ENCODE data around the gene PACC1. TPM values are rescaled to one million over a fixed set of nuclear protein-coding genes. Genes with fewer than 3 reads are reported as not detected.
A peak's percentile ranks its signal among the peaks of the same experiment; 100 is the strongest.

The PACC1 gene
- total RNA-seq, 3 donors from 2014 or later (not counting 1 experiment from before 2014, with no cell fraction given), result 5.0 to 14.2 (median 11.4) TPM

GRCh38 chr1:212341090-212341489, 73.6 kb downstream of the PACC1 start:
- Histone ChIP-seq H3K27ac (ENCODE audit: low read length) (no peak overlapping the region), H3K27me3 (ENCODE audit: control insufficient read depth, insufficient read depth, low read length) (no peaks in the 10 kb centered on the region), H3K36me3 (ENCODE audit: control insufficient read depth, insufficient read depth, low read length) (peaks cover 35% of the 10 kb centered on the region), H3K4me1 (ENCODE audit: control insufficient read depth, insufficient read depth, low read length) (no peaks in the 10 kb centered on the region), H3K9me3 (ENCODE audit: control insufficient read depth, insufficient read depth, low read length) (no peaks in the 10 kb centered on the region), H3K4me3 (ENCODE audit: low read length) (no peak overlapping the region)
- no CpG with 5 or more reads among the region's 1 CpG for WGBS (ENCODE audit: insufficient coverage)
- DNase-seq, result no peak
- peak overlapping the region; percentile 51 to 56 for H3K27ac Mint-ChIP-seq
- ATAC-seq, result no peak
- no peaks in the 10 kb centered on the region for H3K27me3 Mint-ChIP-seq (ENCODE audit: low read depth in 2 of 2)
- TF ChIP-seq, protein P1, sequence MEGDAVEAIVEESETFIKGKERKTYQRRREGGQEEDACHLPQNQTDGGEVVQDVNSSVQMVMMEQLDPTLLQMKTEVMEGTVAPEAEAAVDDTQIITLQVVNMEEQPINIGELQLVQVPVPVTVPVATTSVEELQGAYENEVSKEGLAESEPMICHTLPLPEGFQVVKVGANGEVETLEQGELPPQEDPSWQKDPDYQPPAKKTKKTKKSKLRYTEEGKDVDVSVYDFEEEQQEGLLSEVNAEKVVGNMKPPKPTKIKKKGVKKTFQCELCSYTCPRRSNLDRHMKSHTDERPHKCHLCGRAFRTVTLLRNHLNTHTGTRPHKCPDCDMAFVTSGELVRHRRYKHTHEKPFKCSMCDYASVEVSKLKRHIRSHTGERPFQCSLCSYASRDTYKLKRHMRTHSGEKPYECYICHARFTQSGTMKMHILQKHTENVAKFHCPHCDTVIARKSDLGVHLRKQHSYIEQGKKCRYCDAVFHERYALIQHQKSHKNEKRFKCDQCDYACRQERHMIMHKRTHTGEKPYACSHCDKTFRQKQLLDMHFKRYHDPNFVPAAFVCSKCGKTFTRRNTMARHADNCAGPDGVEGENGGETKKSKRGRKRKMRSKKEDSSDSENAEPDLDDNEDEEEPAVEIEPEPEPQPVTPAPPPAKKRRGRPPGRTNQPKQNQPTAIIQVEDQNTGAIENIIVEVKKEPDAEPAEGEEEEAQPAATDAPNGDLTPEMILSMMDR (IDR thresholded peaks at IDR 0.05), result no peak
- no peaks in the 10 kb centered on the region for H3K9me3 Mint-ChIP-seq
- H3K36me3 Mint-ChIP-seq, result no peaks in the 10 kb centered on the region
- no peak overlapping the region for H3K4me3 Mint-ChIP-seq
- intact Hi-C loops (cut with micrococcal nuclease), result no loop called here
- H3K4me1 Mint-ChIP-seq, result peaks cover 18 to 25% of the 10 kb centered on the region in 2 donors

GRCh38 chr1:212329105-212329504, 85.6 kb downstream of the PACC1 start:
- H3K27me3 ChIP-seq (ENCODE audit: control insufficient read depth, insufficient read depth, low read length), result no peaks in the 10 kb centered on the region
- H3K4me3 Mint-ChIP-seq, result no peak overlapping the region
- intact Hi-C loops (cut with micrococcal nuclease), result no loop called here
- H3K36me3 Mint-ChIP-seq, result peaks cover 7% of the 10 kb centered on the region
- no peak overlapping the region for H3K27ac ChIP-seq (ENCODE audit: low read length)
- no peaks in the 10 kb centered on the region for H3K27me3 Mint-ChIP-seq (ENCODE audit: low read depth in 2 of 2)
- ATAC-seq (no peak), DNase-seq (no peak)
- H3K4me1 ChIP-seq (ENCODE audit: control insufficient read depth, insufficient read depth, low read length), result peaks cover 3% of the 10 kb centered on the region
- H3K27ac Mint-ChIP-seq, result no peak overlapping the region
- peaks cover 32% of the 10 kb centered on the region for H3K36me3 ChIP-seq (ENCODE audit: control insufficient read depth, insufficient read depth, low read length)
- TF ChIP-seq, protein P1 (IDR thresholded peaks at IDR 0.05), result no peak
- H3K9me3 ChIP-seq (ENCODE audit: control insufficient read depth, insufficient read depth, low read length), result no peaks in the 10 kb centered on the region
- no peak overlapping the region for H3K4me3 ChIP-seq (ENCODE audit: low read length)
- 100% methylated on average over 1 of the region's 2 CpGs for WGBS (ENCODE audit: insufficient coverage)
- H3K9me3 Mint-ChIP-seq, result no peaks in the 10 kb centered on the region
- H3K4me1 Mint-ChIP-seq, result peaks cover 28 to 42% of the 10 kb centered on the region in 2 donors

DNA sequence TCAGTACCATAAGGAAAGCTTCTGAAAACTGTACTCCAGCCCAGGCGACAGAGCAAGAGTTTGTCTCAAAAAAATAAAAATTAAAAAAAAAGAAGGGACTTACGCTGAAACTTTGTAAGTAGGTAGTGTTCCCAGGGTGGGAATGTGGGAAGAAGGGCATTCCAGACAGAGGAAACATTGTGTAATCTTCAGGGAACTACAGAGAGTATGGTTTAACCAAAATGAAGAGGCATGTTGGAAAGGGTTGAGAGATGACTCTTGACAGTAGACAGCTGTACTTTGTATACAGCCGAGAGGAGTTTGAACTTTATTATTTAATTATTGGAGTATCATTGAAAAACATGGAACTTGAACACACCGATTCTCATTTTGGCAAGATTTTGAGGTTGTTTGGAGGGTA, 86.4 kb downstream of the PACC1 start:
- no peaks in the 10 kb centered on the region for H3K27me3 Mint-ChIP-seq (ENCODE audit: low read depth in 2 of 2)
- H3K4me3 Mint-ChIP-seq, result no peak overlapping the region
- H3K36me3 ChIP-seq (ENCODE audit: control insufficient read depth, insufficient read depth, low read length), result peaks cover 24% of the 10 kb centered on the region
- no peaks in the 10 kb centered on the region for H3K9me3 ChIP-seq (ENCODE audit: control insufficient read depth, insufficient read depth, low read length)
- H3K4me1 Mint-ChIP-seq, result peaks cover 29 to 44% of the 10 kb centered on the region in 2 donors
- H3K27ac ChIP-seq (ENCODE audit: low read length), result no peak overlapping the region
- ATAC-seq (no peak), DNase-seq (no peak)
- no peaks in the 10 kb centered on the region for H3K27me3 ChIP-seq (ENCODE audit: control insufficient read depth, insufficient read depth, low read length)
- peak overlapping the region; percentile 3 to 79 for H3K27ac Mint-ChIP-seq
- H3K9me3 Mint-ChIP-seq, result no peaks in the 10 kb centered on the region
- H3K36me3 Mint-ChIP-seq, result no peaks in the 10 kb centered on the region
- TF ChIP-seq, protein P1 (IDR thresholded peaks at IDR 0.05), result no peak
- WGBS (ENCODE audit: insufficient coverage), result 98% methylated on average over 4 of the region's 4 CpGs
- peaks cover 3% of the 10 kb centered on the region for H3K4me1 ChIP-seq (ENCODE audit: control insufficient read depth, insufficient read depth, low read length)
- intact Hi-C loops (cut with micrococcal nuclease), result no loop called here
- no peak overlapping the region for H3K4me3 ChIP-seq (ENCODE audit: low read length)

- peaks cover 33 to 48% of the 10 kb centered on the region in 2 donors for H3K4me1 Mint-ChIP-seq
- Histone ChIP-seq H3K36me3 (ENCODE audit: control insufficient read depth, insufficient read depth, low read length) (peaks cover 13% of the 10 kb centered on the region), H3K4me3 (ENCODE audit: low read length) (no peak overlapping the region), H3K9me3 (ENCODE audit: control insufficient read depth, insufficient read depth, low read length) (no peaks in the 10 kb centered on the region), H3K27me3 (ENCODE audit: control insufficient read depth, insufficient read depth, low read length) (no peaks in the 10 kb centered on the region), H3K4me1 (ENCODE audit: control insufficient read depth, insufficient read depth, low read length) (peaks cover 3% of the 10 kb centered on the region), H3K27ac (ENCODE audit: low read length) (no peak overlapping the region)
- H3K9me3 Mint-ChIP-seq, result no peaks in the 10 kb centered on the region
- 80% methylated on average over 2 of the region's 3 CpGs for WGBS (ENCODE audit: insufficient coverage)
- DNase-seq (no peak), ATAC-seq (no peak)
- no peak overlapping the region for H3K4me3 Mint-ChIP-seq
- no peak overlapping the region for H3K27ac Mint-ChIP-seq
- TF ChIP-seq, protein P1 (IDR thresholded peaks at IDR 0.05), result no peak
- H3K27me3 Mint-ChIP-seq (ENCODE audit: low read depth in 2 of 2), result no peaks in the 10 kb centered on the region
- intact Hi-C loops (cut with micrococcal nuclease), result no loop called here
- no peaks in the 10 kb centered on the region for H3K36me3 Mint-ChIP-seq
Observed at GRCh38 chr1:212326541-212326940, 88.1 kb downstream of the PACC1 start.
